SK-N-SH treated with all-trans-retinoic acid at 6 μM for 48 hours (cell line): Measurements from ENCODE around the gene RUSF1.

Experiments
- ATAC-seq: fragments of 200-7000 bp; cut with Tn5 transposase; 3 replicates; pipeline ENCODE4 v1.9.1; 2020; ENCODE audit warnings: mild to moderate bottlenecking, moderate library complexity
- ARNTL ChIP-seq: fragments of 450-650 bp; formaldehyde crosslinking; IDR thresholded peaks from 2 replicates; pipeline ENCODE4 v1.5.0; 2020; ENCODE audit warnings: low read depth, mild to moderate bottlenecking, moderate library complexity, borderline replicate concordance
- BACH2 ChIP-seq: fragments of 250-450 bp; sonication (Bioruptor Pico); IDR thresholded peaks from 2 replicates; pipeline ENCODE4 v1.9.0; 2021; ENCODE audit warnings: mild to moderate bottlenecking, borderline replicate concordance
- ESRRG ChIP-seq: fragments of 250-450 bp; sonication (Bioruptor Pico); IDR thresholded peaks from 2 replicates; pipeline ENCODE4 v1.6.1; 2021; ENCODE audit warnings: mild to moderate bottlenecking
- OSR1 ChIP-seq: fragments of 250-450 bp; sonication (Bioruptor Pico); IDR thresholded peaks from 2 replicates; pipeline ENCODE4 v1.8.0; 2022; ENCODE audit warnings: moderate library complexity, mild to moderate bottlenecking, inconsistent platforms
- PPARA ChIP-seq: fragments of 250-450 bp; sonication (Bioruptor Pico); IDR thresholded peaks from 2 replicates; pipeline ENCODE4 v1.5.0; 2020; ENCODE audit warnings: mild to moderate bottlenecking, borderline replicate concordance
- RARB ChIP-seq: fragments of 250-450 bp; sonication (Bioruptor Pico); IDR thresholded peaks from 2 replicates; pipeline ENCODE4 v1.8.0; 2021; ENCODE audit warnings: mild to moderate bottlenecking, moderate library complexity
- TCF4 ChIP-seq: fragments of 250-450 bp; sonication (Bioruptor Pico); IDR thresholded peaks from 2 replicates; pipeline ENCODE4 v1.8.0; 2021; ENCODE audit warnings: mild to moderate bottlenecking, moderate library complexity, borderline replicate concordance
- TOX ChIP-seq: fragments of 250-450 bp; sonication (Bioruptor Pico); IDR thresholded peaks from 2 replicates; pipeline ENCODE4 v1.8.0; 2021; ENCODE audit warnings: mild to moderate bottlenecking, moderate library complexity, borderline replicate concordance
- ZFP3 ChIP-seq: fragments of 250-450 bp; sonication (Bioruptor Pico); IDR thresholded peaks from 2 replicates; pipeline ENCODE4 v1.5.0; 2020; ENCODE audit warnings: mild to moderate bottlenecking, moderate library complexity
- ZFP30 ChIP-seq: fragments of 450-650 bp; formaldehyde crosslinking; IDR thresholded peaks from 2 replicates; pipeline ENCODE4 v1.5.0; 2022; ENCODE audit warnings: mild to moderate bottlenecking, moderate library complexity
- ZNF70 ChIP-seq: fragments of 450-650 bp; formaldehyde crosslinking; IDR thresholded peaks from 2 replicates; pipeline ENCODE4 v1.5.0; 2020; ENCODE audit warnings: mild to moderate bottlenecking, moderate library complexity
- ZNF8 ChIP-seq: fragments of 450-650 bp; formaldehyde crosslinking; IDR thresholded peaks from 2 replicates; pipeline ENCODE4 v1.5.0; 2020; ENCODE audit warnings: mild to moderate bottlenecking, moderate library complexity
- TF ChIP-seq, protein P1 (sequence below): fragments of 250-450 bp; sonication (Bioruptor Pico); IDR thresholded peaks from 2 replicates; pipeline ENCODE4 v1.8.0; 2021; ENCODE audit warnings: low read depth, mild to moderate bottlenecking, moderate library complexity, borderline replicate concordance
- TF ChIP-seq, protein P2 (sequence below): fragments of 250-450 bp; sonication (Bioruptor Pico); IDR thresholded peaks from 2 replicates; pipeline ENCODE4 v1.5.0; 2020; ENCODE audit warnings: mild to moderate bottlenecking, moderate library complexity
- TF ChIP-seq, protein P3 (sequence below): fragments of 250-450 bp; sonication (Bioruptor Pico); IDR thresholded peaks from 2 replicates; pipeline ENCODE4 v1.8.0; 2020; ENCODE audit warnings: mild to moderate bottlenecking, moderate library complexity, borderline replicate concordance
- TF ChIP-seq, protein P4 (sequence below): fragments of 250-450 bp; sonication (Bioruptor Pico); IDR thresholded peaks from 2 replicates; pipeline ENCODE4 v1.5.1; 2020; ENCODE audit warnings: low read depth, mild to moderate bottlenecking, moderate library complexity

The RUSF1 gene

DNA sequence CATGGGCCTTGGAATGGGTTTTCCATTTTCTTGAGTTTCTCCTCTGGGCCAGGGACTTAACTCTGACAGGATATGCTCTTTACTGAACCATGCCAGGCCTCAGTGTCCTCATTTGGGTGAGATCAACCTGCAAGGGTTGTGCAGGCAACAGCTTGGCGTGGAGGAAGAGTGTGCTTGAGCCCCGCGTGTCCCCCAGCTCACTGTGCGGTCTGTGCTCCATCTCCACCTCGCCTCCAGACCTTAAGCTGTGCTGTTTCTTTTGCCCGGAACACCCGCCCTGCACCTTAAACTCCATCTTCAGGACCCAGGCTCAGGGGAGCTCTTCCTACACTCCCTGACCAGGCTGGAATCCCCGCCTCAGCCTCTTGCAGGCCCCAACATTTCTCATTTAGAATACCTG, 9.7 kb downstream of the RUSF1 start:
- TF ChIP-seq ZFP30 (no peak), ESRRG (no peak), ARNTL (CRISPR knock-in tag) (no peak), TCF4 (CRISPR knock-in tag) (no peak)
- TF ChIP-seq, protein P1, sequence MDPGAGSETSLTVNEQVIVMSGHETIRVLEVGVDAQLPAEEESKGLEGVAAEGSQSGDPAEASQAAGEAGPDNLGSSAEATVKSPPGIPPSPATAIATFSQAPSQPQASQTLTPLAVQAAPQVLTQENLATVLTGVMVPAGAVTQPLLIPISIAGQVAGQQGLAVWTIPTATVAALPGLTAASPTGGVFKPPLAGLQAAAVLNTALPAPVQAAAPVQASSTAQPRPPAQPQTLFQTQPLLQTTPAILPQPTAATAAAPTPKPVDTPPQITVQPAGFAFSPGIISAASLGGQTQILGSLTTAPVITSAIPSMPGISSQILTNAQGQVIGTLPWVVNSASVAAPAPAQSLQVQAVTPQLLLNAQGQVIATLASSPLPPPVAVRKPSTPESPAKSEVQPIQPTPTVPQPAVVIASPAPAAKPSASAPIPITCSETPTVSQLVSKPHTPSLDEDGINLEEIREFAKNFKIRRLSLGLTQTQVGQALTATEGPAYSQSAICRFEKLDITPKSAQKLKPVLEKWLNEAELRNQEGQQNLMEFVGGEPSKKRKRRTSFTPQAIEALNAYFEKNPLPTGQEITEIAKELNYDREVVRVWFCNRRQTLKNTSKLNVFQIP (CRISPR knock-in tag) = no peak
- ATAC-seq = no peak

DNA sequence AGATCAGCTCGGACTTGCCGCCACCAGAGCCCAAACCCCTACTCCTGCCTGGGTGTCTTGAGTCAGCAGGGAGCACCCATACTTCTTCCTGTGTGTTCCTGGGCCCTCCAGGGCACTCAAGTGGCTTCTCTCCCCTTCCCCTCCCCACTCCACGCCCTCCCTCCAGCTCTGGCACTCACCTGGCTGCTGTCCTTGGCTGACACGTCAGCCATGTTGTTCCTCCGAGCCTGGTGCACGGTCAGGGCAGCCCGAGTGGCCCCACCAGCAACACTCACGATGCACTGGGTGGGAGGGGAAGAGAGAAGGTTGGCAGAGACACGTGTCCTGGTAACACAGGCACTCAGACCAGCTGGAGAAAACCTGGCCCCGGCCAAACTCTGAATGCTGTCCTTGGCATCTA, 11.5 kb downstream of the RUSF1 start:
- no peak for ATAC-seq

DNA sequence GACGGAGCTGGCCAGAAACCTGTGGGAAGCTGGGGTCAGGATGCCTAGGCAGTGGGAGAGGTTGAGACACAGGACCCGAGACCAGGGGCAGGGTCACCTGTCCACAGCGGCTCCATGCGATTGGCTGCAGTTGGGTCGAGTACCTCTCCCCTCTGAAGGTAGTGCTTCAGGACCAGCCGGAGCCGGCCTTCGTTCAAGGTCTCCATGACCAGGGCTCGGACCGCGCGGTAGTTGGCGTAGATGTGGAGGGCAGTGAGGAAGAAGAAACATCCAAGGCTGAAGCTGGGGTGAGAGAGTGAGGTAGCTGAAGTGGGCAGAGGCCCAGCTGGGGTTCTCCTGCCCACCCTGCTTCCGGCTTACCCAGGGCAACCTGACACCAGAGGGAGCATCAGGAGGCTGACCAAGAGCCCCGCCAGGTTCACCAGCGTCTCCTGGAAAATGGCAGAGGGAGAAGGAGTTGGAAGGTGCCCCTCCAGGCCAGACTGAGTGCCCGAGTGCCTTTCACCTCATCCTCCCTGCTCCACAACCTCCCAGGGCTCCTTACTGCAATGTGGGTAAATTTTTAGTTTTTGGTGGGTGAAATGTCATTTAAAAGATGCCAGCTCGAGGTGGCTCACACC, 14.6 kb downstream of the RUSF1 start:
- no peak for TF ChIP-seq BACH2 (CRISPR knock-in tag)
- TF ChIP-seq, protein P2, sequence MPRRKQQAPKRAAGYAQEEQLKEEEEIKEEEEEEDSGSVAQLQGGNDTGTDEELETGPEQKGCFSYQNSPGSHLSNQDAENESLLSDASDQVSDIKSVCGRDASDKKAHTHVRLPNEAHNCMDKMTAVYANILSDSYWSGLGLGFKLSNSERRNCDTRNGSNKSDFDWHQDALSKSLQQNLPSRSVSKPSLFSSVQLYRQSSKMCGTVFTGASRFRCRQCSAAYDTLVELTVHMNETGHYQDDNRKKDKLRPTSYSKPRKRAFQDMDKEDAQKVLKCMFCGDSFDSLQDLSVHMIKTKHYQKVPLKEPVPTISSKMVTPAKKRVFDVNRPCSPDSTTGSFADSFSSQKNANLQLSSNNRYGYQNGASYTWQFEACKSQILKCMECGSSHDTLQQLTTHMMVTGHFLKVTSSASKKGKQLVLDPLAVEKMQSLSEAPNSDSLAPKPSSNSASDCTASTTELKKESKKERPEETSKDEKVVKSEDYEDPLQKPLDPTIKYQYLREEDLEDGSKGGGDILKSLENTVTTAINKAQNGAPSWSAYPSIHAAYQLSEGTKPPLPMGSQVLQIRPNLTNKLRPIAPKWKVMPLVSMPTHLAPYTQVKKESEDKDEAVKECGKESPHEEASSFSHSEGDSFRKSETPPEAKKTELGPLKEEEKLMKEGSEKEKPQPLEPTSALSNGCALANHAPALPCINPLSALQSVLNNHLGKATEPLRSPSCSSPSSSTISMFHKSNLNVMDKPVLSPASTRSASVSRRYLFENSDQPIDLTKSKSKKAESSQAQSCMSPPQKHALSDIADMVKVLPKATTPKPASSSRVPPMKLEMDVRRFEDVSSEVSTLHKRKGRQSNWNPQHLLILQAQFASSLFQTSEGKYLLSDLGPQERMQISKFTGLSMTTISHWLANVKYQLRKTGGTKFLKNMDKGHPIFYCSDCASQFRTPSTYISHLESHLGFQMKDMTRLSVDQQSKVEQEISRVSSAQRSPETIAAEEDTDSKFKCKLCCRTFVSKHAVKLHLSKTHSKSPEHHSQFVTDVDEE (CRISPR knock-in tag) = no peak
- TF ChIP-seq ZFP3 (CRISPR knock-in tag) = no peak
- no peak for TF ChIP-seq PPARA (CRISPR knock-in tag)
- no peak for TF ChIP-seq TOX (CRISPR knock-in tag)
- no peak for ATAC-seq

More for the DNA sequence above, 11.5 kb downstream of the RUSF1 start:
- TF ChIP-seq ZNF8 (CRISPR knock-in tag) (no peak), RARB (no peak), ESRRG (no peak), ZNF70 (no peak), ZFP3 (CRISPR knock-in tag) (no peak), TOX (CRISPR knock-in tag) (no peak), OSR1 (CRISPR knock-in tag) (no peak)
- TF ChIP-seq, protein P3, sequence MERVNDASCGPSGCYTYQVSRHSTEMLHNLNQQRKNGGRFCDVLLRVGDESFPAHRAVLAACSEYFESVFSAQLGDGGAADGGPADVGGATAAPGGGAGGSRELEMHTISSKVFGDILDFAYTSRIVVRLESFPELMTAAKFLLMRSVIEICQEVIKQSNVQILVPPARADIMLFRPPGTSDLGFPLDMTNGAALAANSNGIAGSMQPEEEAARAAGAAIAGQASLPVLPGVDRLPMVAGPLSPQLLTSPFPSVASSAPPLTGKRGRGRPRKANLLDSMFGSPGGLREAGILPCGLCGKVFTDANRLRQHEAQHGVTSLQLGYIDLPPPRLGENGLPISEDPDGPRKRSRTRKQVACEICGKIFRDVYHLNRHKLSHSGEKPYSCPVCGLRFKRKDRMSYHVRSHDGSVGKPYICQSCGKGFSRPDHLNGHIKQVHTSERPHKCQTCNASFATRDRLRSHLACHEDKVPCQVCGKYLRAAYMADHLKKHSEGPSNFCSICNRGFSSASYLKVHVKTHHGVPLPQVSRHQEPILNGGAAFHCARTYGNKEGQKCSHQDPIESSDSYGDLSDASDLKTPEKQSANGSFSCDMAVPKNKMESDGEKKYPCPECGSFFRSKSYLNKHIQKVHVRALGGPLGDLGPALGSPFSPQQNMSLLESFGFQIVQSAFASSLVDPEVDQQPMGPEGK = no peak
- TF ChIP-seq, protein P4, sequence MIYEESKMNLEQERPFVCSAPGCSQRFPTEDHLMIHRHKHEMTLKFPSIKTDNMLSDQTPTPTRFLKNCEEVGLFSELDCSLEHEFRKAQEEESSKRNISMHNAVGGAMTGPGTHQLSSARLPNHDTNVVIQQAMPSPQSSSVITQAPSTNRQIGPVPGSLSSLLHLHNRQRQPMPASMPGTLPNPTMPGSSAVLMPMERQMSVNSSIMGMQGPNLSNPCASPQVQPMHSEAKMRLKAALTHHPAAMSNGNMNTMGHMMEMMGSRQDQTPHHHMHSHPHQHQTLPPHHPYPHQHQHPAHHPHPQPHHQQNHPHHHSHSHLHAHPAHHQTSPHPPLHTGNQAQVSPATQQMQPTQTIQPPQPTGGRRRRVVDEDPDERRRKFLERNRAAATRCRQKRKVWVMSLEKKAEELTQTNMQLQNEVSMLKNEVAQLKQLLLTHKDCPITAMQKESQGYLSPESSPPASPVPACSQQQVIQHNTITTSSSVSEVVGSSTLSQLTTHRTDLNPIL (CRISPR knock-in tag) = no peak

DNA sequence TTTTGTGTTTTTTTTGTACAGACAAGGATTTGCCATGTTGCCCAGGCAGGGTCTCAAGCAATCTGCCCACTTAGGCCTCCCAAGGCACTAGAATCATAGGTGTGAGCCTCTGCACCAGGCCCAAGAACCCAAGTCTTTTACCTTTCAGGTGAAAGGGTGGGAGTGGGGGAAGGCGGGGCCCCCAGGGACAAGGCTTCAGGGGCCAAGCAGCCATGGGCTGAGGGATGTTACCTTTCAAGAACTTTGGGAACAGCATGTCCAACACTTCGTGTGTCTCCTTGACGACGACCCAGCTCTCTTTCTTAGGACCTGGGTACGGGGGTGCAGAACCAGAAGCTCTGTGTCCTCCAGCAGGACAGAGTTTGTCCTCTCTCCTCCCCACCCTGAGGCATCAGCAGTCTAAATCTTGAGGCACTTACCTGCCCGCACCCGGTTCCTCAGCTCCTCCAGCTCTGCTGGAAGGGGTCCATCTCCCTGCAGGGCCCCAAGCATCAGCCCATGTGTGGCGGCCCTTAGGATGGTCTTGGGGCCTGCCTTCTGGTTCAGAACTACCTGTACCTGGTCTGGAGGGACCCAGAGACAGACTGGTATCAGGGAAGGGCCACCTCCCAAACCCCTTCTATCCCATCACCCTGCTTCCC, 16.3 kb downstream of the RUSF1 start:
- no peak for ATAC-seq

More for the DNA sequence above, 16.3 kb downstream of the RUSF1 start:
- TF ChIP-seq, protein P1 (CRISPR knock-in tag) = no peak
